ENCODE data around the gene CUL4A. TPM values are rescaled to one million over a fixed set of nuclear protein-coding genes. Genes with fewer than 3 reads are reported as not detected.
A peak's percentile ranks its signal among the peaks of the same experiment; 100 is the strongest.

Gene CUL4A
- total RNA-seq, 1 donor from 2014 or later = 109 TPM

GRCh38 chr13:113179374-113180230 lies 29.8 kb upstream of the CUL4A start:
- DNase-seq (ENCODE audit: extremely low read depth, low read depth, low spot score) = no peak

- no peak for DNase-seq (ENCODE audit: extremely low read depth, low read depth, low spot score)
Measured at GRCh38 chr13:113182046-113182445, 27.4 kb upstream of the CUL4A start.

- DNase-seq (ENCODE audit: extremely low read depth, low read depth, low spot score) = no peak
Measured at GRCh38 chr13:113183450-113184129, 25.8 kb upstream of the CUL4A start.

GRCh38 chr13:113184568-113185440 lies 24.6 kb upstream of the CUL4A start:
- no peak for DNase-seq (ENCODE audit: extremely low read depth, low read depth, low spot score)

GRCh38 chr13:113186061-113186900 lies 23.1 kb upstream of the CUL4A start:
- DNase-seq (ENCODE audit: extremely low read depth, low read depth, low spot score) = no peak

GRCh38 chr13:113187263-113187669 lies 22.1 kb upstream of the CUL4A start:
- DNase-seq (ENCODE audit: extremely low read depth, low read depth, low spot score) = peak; percentile 97

- DNase-seq (ENCODE audit: extremely low read depth, low read depth, low spot score) = no peak
Measured at GRCh38 chr13:113187883-113188665, 21.3 kb upstream of the CUL4A start.

GRCh38 chr13:113190181-113190580 lies 19.2 kb upstream of the CUL4A start:
- no peak for DNase-seq (ENCODE audit: extremely low read depth, low read depth, low spot score)

GRCh38 chr13:113192279-113192678 lies 17.1 kb upstream of the CUL4A start:
- no peak for DNase-seq (ENCODE audit: extremely low read depth, low read depth, low spot score)

GRCh38 chr13:113192902-113193301 lies 16.5 kb upstream of the CUL4A start:
- no peak for DNase-seq (ENCODE audit: extremely low read depth, low read depth, low spot score)

GRCh38 chr13:113195360-113195759 lies 14.1 kb upstream of the CUL4A start:
- no peak for DNase-seq (ENCODE audit: extremely low read depth, low read depth, low spot score)

GRCh38 chr13:113196970-113197737 lies 12.3 kb upstream of the CUL4A start:
- DNase-seq (ENCODE audit: extremely low read depth, low read depth, low spot score) = no peak

- DNase-seq (ENCODE audit: extremely low read depth, low read depth, low spot score) = no peak
Measured at GRCh38 chr13:113201815-113202214, 7.6 kb upstream of the CUL4A start.

- no peak for DNase-seq (ENCODE audit: extremely low read depth, low read depth, low spot score)
Measured at GRCh38 chr13:113202912-113203311, 6.5 kb upstream of the CUL4A start.

- no peak for DNase-seq (ENCODE audit: extremely low read depth, low read depth, low spot score)
Measured at GRCh38 chr13:113203507-113204377, 5.7 kb upstream of the CUL4A start.

- DNase-seq (ENCODE audit: extremely low read depth, low read depth, low spot score) = no peak
Measured at GRCh38 chr13:113204378-113204734, 5.1 kb upstream of the CUL4A start.

- no peak for DNase-seq (ENCODE audit: extremely low read depth, low read depth, low spot score)
Measured at GRCh38 chr13:113205428-113205931, 3.9 kb upstream of the CUL4A start.

GRCh38 chr13:113207460-113207859 lies 2.0 kb upstream of the CUL4A start:
- DNase-seq (ENCODE audit: extremely low read depth, low read depth, low spot score) = no peak

Data from glomerular endothelial cell (primary cell).